Osteocyte (in vitro differentiated cells): ENCODE data around the gene SPRR2B. TPM values are rescaled to one million over a fixed set of nuclear protein-coding genes. Genes with fewer than 3 reads are reported as not detected.

ENCODE experiments used
- DNase-seq: peaks from one replicate; pipeline ENCODE4 v3.0.0; 2021; ENCODE audit warnings: mixed read lengths; ENCODE audit not compliant: unreplicated experiment; ENCODE audit errors: extremely low spot score
- H3K27ac Mint-ChIP-seq: one replicate; pipeline ENCODE4 v1.8.0; 2021; ENCODE audit warnings: mild to moderate bottlenecking, mixed read lengths; ENCODE audit not compliant: unreplicated experiment
- H3K27me3 Mint-ChIP-seq: one replicate; pipeline ENCODE4 v1.8.0; 2021; ENCODE audit warnings: mixed read lengths; ENCODE audit not compliant: unreplicated experiment
- H3K36me3 Mint-ChIP-seq: one replicate; pipeline ENCODE4 v1.8.0; 2021; ENCODE audit warnings: mixed read lengths; ENCODE audit not compliant: unreplicated experiment
- H3K4me1 Mint-ChIP-seq: one replicate; pipeline ENCODE4 v1.8.0; 2021; ENCODE audit warnings: mixed read lengths; ENCODE audit not compliant: unreplicated experiment
- H3K4me3 Mint-ChIP-seq: one replicate; pipeline ENCODE4 v1.8.0; 2021; ENCODE audit warnings: mild to moderate bottlenecking, moderate library complexity, mixed read lengths; ENCODE audit not compliant: unreplicated experiment
- H3K9me3 Mint-ChIP-seq: one replicate; pipeline ENCODE4 v1.8.0; 2021; ENCODE audit warnings: mixed read lengths; ENCODE audit not compliant: unreplicated experiment
- total RNA-seq: library from RNA; stranded (reverse); gene quantifications from 2 replicates; pipeline ENCODE4 v1.2.1, GENCODE V29; 2021
- TF ChIP-seq, protein P1 (sequence below): fragments of 200-600 bp; sonication (generic); IDR thresholded peaks from 2 replicates; pipeline ENCODE4 v1.5.0; 2021; ENCODE audit warnings: antibody characterized with exemption, mild to moderate bottlenecking, moderate library complexity

Gene SPRR2B
- total RNA-seq, 1 donor from 2014 or later, result not detected

DNA sequence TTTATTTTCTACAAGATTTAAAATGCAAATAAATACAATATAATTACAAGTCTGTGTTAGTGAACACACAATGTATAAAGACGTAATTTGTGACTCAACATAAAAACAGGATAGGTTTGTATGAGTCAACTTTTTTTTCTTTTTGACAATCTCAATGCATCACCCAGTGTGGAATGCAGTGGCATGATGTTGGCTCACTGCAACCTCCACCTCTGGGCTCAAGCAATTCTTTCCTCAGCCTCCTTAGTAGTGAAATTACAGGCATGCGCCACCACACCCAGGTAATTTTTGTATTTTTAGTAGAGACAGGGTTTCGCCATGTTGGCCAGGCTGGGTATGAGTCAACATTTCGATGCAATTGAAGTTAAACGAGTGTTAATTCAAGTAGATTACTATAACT lies 28.8 kb upstream of the SPRR2B start:
- H3K27me3 Mint-ChIP-seq, result no peaks in the 10 kb centered on the region
- H3K27ac Mint-ChIP-seq, result no peak overlapping the region
- TF ChIP-seq, protein P1, sequence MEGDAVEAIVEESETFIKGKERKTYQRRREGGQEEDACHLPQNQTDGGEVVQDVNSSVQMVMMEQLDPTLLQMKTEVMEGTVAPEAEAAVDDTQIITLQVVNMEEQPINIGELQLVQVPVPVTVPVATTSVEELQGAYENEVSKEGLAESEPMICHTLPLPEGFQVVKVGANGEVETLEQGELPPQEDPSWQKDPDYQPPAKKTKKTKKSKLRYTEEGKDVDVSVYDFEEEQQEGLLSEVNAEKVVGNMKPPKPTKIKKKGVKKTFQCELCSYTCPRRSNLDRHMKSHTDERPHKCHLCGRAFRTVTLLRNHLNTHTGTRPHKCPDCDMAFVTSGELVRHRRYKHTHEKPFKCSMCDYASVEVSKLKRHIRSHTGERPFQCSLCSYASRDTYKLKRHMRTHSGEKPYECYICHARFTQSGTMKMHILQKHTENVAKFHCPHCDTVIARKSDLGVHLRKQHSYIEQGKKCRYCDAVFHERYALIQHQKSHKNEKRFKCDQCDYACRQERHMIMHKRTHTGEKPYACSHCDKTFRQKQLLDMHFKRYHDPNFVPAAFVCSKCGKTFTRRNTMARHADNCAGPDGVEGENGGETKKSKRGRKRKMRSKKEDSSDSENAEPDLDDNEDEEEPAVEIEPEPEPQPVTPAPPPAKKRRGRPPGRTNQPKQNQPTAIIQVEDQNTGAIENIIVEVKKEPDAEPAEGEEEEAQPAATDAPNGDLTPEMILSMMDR, result no peak
- H3K4me3 Mint-ChIP-seq, result no peak overlapping the region
- no peaks in the 10 kb centered on the region for H3K36me3 Mint-ChIP-seq
- DNase-seq, result no peak
- no peaks in the 10 kb centered on the region for H3K9me3 Mint-ChIP-seq
- no peaks in the 10 kb centered on the region for H3K4me1 Mint-ChIP-seq

DNA sequence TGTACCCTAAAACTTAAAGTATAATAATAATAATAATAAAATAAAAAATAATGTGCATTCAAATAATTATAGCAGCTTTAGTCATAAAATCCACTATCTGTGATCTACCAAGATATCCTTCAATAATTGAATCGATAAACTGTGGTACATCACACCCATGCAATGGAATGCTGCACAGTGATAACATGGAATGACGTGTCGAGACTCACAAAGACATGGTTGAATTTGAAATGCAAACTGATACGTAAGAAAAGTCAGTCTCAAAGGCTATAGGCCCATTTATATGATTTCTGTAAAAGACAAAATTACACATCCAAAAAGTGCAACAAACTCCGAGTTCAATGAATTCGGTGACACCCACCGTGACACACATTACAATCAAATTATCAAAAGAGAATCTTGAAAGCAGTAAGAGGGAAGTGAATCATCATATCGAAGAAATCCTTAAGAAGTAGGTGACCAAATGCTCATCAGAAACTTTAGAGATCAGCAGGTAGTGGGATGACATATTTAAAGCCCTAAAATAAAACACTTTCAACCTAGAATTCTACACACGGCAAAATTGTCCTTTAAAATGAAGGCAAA lies 28.1 kb upstream of the SPRR2B start:
- Mint-ChIP-seq H3K9me3 (no peaks in the 10 kb centered on the region), H3K4me1 (no peaks in the 10 kb centered on the region), H3K4me3 (no peak overlapping the region), H3K27ac (no peak overlapping the region), H3K27me3 (no peaks in the 10 kb centered on the region), H3K36me3 (no peaks in the 10 kb centered on the region)
- TF ChIP-seq, protein P1, result no peak
- no peak for DNase-seq

DNA sequence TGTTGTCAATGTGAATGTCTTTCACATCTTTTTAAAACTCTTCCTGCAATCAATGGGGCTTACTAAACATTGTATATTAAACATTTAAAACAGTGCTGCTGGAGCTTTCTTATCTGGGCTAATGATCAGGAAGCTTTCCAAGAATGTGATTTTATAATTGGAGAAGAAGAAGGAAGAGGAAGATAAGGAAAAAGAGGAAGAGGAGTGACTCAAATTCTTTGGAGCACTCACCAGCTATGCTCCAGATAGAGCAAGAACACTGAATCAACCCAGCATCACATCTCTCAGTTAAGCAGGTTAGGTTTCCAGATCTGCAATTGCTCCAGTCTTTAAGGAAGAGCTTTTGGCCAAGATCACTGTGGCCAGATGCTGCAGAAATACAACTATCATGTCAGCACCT lies 24.4 kb upstream of the SPRR2B start:
- TF ChIP-seq, protein P1, result no peak
- no peaks in the 10 kb centered on the region for H3K27me3 Mint-ChIP-seq
- no peak overlapping the region for H3K4me3 Mint-ChIP-seq
- no peaks in the 10 kb centered on the region for H3K4me1 Mint-ChIP-seq
- no peaks in the 10 kb centered on the region for H3K36me3 Mint-ChIP-seq
- no peaks in the 10 kb centered on the region for H3K9me3 Mint-ChIP-seq
- no peak overlapping the region for H3K27ac Mint-ChIP-seq
- DNase-seq, result no peak

GRCh38 chr1:153094426-153094825 lies 23.0 kb upstream of the SPRR2B start, which contains the start of gene SPRR2E:
Gene SPRR2E, minus strand, starts transcription at chr1:153094526. Its CDS starts 775 bp downstream, at chr1:153093751.
- H3K36me3 Mint-ChIP-seq, result no peaks in the 10 kb centered on the region
- DNase-seq, result no peak
- no peak within 1 kb of the TSS for H3K27ac Mint-ChIP-seq
- H3K4me3 Mint-ChIP-seq, result no peak within 1 kb of the TSS
- H3K27me3 Mint-ChIP-seq, result no peaks in the 10 kb centered on the region
- H3K9me3 Mint-ChIP-seq, result no peaks in the 10 kb centered on the region
- TF ChIP-seq, protein P1, result no peak
- no peaks in the 10 kb centered on the region for H3K4me1 Mint-ChIP-seq

- DNase-seq, result no peak
- H3K36me3 Mint-ChIP-seq, result no peaks in the 10 kb centered on the region
- no peak overlapping the region for H3K27ac Mint-ChIP-seq
- no peaks in the 10 kb centered on the region for H3K27me3 Mint-ChIP-seq
- H3K4me1 Mint-ChIP-seq, result no peaks in the 10 kb centered on the region
- H3K4me3 Mint-ChIP-seq, result no peak overlapping the region
- no peaks in the 10 kb centered on the region for H3K9me3 Mint-ChIP-seq
- TF ChIP-seq, protein P1, result no peak
Measured at GRCh38 chr1:153087652-153088051, 16.2 kb upstream of the SPRR2B start.
